Skeletal muscle satellite cell (primary cell): Measurements from ENCODE around the gene ZDHHC14.

ENCODE experiments used
- H3K27me3 ChIP-seq: 2 replicates; pipeline ENCODE4 v1.7.0; 2013; ENCODE audit warnings: low read length; ENCODE audit not compliant: control insufficient read depth, insufficient read depth
- H3K36me3 ChIP-seq: 2 replicates; pipeline ENCODE4 v1.7.0; 2013; ENCODE audit warnings: mild to moderate bottlenecking, control low read depth, low read length; ENCODE audit not compliant: insufficient read depth
- H3K4me1 ChIP-seq: 2 replicates; pipeline ENCODE4 v1.7.0; 2013; ENCODE audit warnings: low read length; ENCODE audit not compliant: control insufficient read depth, insufficient read depth
- H3K4me2 ChIP-seq: 2 replicates; pipeline ENCODE4 v1.7.0; 2013; ENCODE audit warnings: mild to moderate bottlenecking, low read length
- H3K4me3 ChIP-seq: 2 replicates; pipeline ENCODE4 v1.7.0; 2013; ENCODE audit warnings: low read length
- H3K9ac ChIP-seq: 2 replicates; pipeline ENCODE4 v1.7.0; 2013; ENCODE audit warnings: mild to moderate bottlenecking, low read depth, low read length, moderate library complexity
- H3K9me3 ChIP-seq: replicated peaks from 2 replicates; pipeline ENCODE4 v1.7.0; 2013; ENCODE audit warnings: mild to moderate bottlenecking, control low read depth, low read length

Gene ZDHHC14

DNA sequence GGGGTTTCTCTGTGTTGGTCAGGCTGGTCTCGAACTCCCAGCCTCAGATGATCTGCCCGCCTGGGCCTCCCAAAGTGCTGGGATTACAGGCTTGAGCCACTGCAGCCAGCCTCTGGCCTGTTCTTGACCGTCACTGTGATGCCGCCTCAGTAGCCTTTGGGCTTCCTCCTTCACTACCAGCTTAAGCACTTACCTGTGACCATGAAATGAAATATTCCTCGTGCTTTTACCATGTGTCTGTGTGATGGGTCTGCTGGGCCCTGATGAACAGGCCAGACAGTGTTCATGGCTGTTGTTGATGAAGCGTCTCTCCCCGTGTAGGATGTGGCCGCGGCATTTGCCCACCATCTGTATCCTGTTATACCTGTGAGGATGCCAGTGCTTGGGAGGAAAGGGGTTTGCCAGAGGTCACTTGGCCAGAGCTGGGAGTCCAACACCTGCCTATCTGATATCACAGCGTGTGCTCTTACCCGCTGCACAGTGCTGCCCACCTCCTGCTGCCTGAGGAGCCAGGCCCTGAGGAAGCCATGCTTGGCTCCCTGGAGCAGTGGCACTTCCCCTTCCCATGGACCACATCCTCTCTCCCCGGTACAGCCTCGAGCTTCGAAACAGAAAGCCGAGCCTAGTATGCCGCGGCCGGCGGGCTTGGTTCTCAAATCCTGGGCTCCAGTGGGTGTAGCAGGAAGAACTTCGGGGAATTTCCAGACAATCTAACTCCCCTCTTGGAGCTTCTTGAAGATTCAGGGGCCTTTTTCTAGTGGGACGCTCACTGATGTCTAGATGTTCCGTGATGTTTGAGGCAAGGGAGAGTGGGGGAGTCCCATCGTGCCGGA, 167.9 kb downstream of the ZDHHC14 start:
- H3K27me3 ChIP-seq, result no peaks in the 10 kb centered on the region
- H3K36me3 ChIP-seq, result no peaks in the 10 kb centered on the region
- H3K9me3 ChIP-seq, result no peaks in the 10 kb centered on the region
- H3K4me3 ChIP-seq, result no peak overlapping the region
- no peak overlapping the region for H3K4me2 ChIP-seq
- H3K4me1 ChIP-seq, result no peaks in the 10 kb centered on the region
- no peak overlapping the region for H3K9ac ChIP-seq

DNA sequence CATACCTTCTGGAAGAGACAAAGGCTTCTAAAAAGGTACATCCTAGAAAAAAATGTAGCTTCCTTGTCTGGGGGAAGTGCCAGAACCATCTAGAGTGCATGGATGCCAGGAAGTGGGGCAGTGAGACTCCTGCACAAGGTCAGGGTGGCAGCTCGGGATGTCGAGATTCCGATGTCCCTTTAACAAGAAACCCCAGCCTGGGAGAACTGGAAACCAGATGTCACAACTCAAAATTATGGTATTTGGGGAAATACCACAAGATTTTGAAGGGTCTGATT, 168.4 kb downstream of the ZDHHC14 start:
- H3K4me3 ChIP-seq, result no peak overlapping the region
- no peaks in the 10 kb centered on the region for H3K36me3 ChIP-seq
- H3K4me2 ChIP-seq, result no peak overlapping the region
- no peaks in the 10 kb centered on the region for H3K4me1 ChIP-seq
- no peaks in the 10 kb centered on the region for H3K27me3 ChIP-seq
- H3K9me3 ChIP-seq, result no peaks in the 10 kb centered on the region
- H3K9ac ChIP-seq, result no peak overlapping the region

GRCh38 chr6:157550114-157550989, 169.4 kb downstream of the ZDHHC14 start:
- no peak overlapping the region for H3K4me3 ChIP-seq
- H3K9ac ChIP-seq, result no peak overlapping the region
- no peaks in the 10 kb centered on the region for H3K9me3 ChIP-seq
- no peak overlapping the region for H3K4me2 ChIP-seq
- H3K4me1 ChIP-seq, result no peaks in the 10 kb centered on the region
- H3K36me3 ChIP-seq, result no peaks in the 10 kb centered on the region
- H3K27me3 ChIP-seq, result no peaks in the 10 kb centered on the region

GRCh38 chr6:157551041-157551832, 170.2 kb downstream of the ZDHHC14 start:
- no peak overlapping the region for H3K9ac ChIP-seq
- H3K4me3 ChIP-seq, result no peak overlapping the region
- H3K9me3 ChIP-seq, result no peaks in the 10 kb centered on the region
- no peaks in the 10 kb centered on the region for H3K27me3 ChIP-seq
- H3K4me1 ChIP-seq, result no peaks in the 10 kb centered on the region
- H3K36me3 ChIP-seq, result no peaks in the 10 kb centered on the region
- H3K4me2 ChIP-seq, result no peak overlapping the region

GRCh38 chr6:157552081-157552747, 171.2 kb downstream of the ZDHHC14 start:
- Histone ChIP-seq H3K4me2 (no peak overlapping the region), H3K4me1 (no peaks in the 10 kb centered on the region), H3K36me3 (no peaks in the 10 kb centered on the region), H3K9me3 (no peaks in the 10 kb centered on the region), H3K27me3 (no peaks in the 10 kb centered on the region), H3K4me3 (no peak overlapping the region), H3K9ac (no peak overlapping the region)

DNA sequence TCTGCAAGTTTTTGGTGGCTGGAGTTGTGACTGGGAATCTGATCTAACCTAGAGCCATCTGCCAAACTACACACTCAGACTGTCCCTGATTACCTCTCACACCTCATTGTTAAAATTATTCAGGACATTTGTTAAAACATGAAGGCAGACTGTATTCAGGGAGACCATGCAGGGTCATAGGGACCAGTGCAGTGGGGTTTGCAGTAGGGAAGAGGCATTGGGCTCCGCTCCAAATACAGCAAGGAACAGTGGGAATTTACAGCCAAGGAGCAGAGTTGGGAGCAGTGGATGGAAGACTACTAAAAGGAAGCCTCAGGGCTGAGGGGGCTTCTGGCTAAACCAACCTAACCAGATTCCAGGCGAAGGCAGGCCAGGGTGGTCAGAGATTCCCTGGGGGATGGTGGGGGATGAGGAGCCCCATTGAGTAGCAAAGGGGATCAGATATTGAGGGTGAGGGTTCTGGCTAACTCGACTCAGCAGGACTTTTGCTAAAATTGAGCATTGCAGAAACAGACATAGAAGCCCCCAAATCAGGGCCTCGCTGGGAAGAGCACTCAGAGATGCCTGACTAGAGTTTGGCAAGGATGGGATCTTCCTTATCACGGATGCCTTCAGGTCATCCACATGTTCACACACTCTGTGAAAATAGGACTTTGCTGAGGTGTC, 172.0 kb downstream of the ZDHHC14 start:
- Histone ChIP-seq H3K4me1 (no peaks in the 10 kb centered on the region), H3K27me3 (no peaks in the 10 kb centered on the region), H3K4me3 (no peak overlapping the region), H3K9ac (no peak overlapping the region), H3K9me3 (no peaks in the 10 kb centered on the region), H3K4me2 (no peak overlapping the region), H3K36me3 (no peaks in the 10 kb centered on the region)

DNA sequence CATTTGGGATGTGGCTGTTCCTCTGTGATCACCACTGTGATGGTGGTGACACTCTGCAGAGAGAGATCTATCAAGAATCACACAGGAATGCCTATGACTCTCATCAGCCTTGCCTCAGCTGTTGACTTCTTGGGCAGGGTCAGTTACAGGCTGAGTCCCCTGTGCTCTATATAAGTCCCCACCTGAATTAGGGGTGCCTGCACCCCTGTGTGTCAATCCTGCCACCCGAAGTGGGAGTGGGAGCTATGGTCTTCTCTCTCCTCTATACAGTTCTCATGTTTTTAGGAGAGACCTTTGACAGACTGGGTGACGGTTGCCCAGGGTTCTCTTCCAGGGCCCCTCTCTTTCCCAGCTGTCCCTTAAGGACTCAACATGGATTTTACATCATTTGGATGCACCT, 173.8 kb downstream of the ZDHHC14 start:
- no peaks in the 10 kb centered on the region for H3K27me3 ChIP-seq
- no peaks in the 10 kb centered on the region for H3K4me1 ChIP-seq
- H3K4me3 ChIP-seq, result no peak overlapping the region
- H3K4me2 ChIP-seq, result no peak overlapping the region
- no peak overlapping the region for H3K9ac ChIP-seq
- no peaks in the 10 kb centered on the region for H3K9me3 ChIP-seq
- H3K36me3 ChIP-seq, result no peaks in the 10 kb centered on the region

DNA sequence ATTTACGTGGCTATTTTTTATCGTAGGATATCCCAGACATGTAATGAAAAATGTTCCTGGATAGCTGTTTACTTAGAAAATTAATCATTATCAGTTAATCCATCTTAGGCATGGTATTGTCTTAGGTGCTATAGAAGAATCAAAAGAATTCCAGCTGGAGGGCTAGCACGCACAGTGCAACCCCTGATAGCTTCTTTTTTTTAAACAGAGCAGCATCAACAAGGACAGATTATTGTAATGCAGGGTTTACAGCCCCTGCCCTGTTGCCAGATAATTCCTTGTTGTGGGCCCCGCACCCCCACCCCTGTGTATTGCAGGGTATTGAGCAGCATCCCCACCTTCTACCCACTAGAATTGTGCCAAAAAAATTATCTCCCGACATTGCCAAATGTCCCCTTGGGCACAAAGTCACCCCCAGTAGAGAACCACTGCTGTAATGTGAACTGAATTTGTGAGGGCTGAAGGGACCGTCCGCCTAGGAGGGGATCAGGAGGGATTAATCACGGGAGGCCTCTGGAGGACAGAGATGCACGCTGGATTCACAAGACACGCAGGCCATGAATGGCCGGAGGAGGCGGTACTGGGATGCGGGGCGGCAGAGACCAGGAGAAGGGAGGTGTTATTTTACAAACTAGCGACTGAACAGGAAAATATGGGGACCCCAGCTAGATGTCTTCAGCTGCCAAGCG, 174.6 kb downstream of the ZDHHC14 start:
- Histone ChIP-seq H3K4me1 (no peaks in the 10 kb centered on the region), H3K4me2 (no peak overlapping the region), H3K36me3 (no peaks in the 10 kb centered on the region), H3K4me3 (no peak overlapping the region), H3K27me3 (no peaks in the 10 kb centered on the region), H3K9me3 (no peaks in the 10 kb centered on the region), H3K9ac (no peak overlapping the region)

- Histone ChIP-seq H3K36me3 (no peaks in the 10 kb centered on the region), H3K4me3 (no peak overlapping the region), H3K9ac (no peak overlapping the region), H3K4me1 (no peaks in the 10 kb centered on the region), H3K27me3 (no peaks in the 10 kb centered on the region), H3K4me2 (no peak overlapping the region), H3K9me3 (no peaks in the 10 kb centered on the region)
These were observed 175.2 kb downstream of the ZDHHC14 start for GRCh38 chr6:157556144-157556645.

GRCh38 chr6:157556671-157557430, 175.9 kb downstream of the ZDHHC14 start:
- no peaks in the 10 kb centered on the region for H3K9me3 ChIP-seq
- H3K27me3 ChIP-seq, result no peaks in the 10 kb centered on the region
- H3K4me3 ChIP-seq, result no peak overlapping the region
- no peaks in the 10 kb centered on the region for H3K36me3 ChIP-seq
- H3K4me1 ChIP-seq, result no peaks in the 10 kb centered on the region
- no peak overlapping the region for H3K4me2 ChIP-seq
- no peak overlapping the region for H3K9ac ChIP-seq
